IgD-negative memory B cell (primary cell): Measurements from ENCODE around the gene ATP5MC2. TPM values are rescaled to one million over a fixed set of nuclear protein-coding genes. Genes with fewer than 3 reads are reported as not detected.

Source experiments
- H3K27ac Mint-ChIP-seq, 3 donors: one replicate each; pipeline ENCODE4 v1.8.0; 2020 to 2022; ENCODE audit warnings: mild to moderate bottlenecking in 3 of 3, mixed read lengths in 3 of 3, moderate library complexity in 1 of 3
- H3K27me3 Mint-ChIP-seq: one replicate; pipeline ENCODE4 v1.8.0; 2021; ENCODE audit warnings: mixed read lengths
- H3K36me3 Mint-ChIP-seq: one replicate; pipeline ENCODE4 v1.8.0; 2020; ENCODE audit warnings: mild to moderate bottlenecking, mixed read lengths
- H3K4me1 Mint-ChIP-seq, 3 donors: one replicate each; pipeline ENCODE4 v1.8.0; 2020 to 2022; ENCODE audit warnings: mixed read lengths in 3 of 3, mild to moderate bottlenecking in 1 of 3
- H3K4me3 Mint-ChIP-seq, 4 donors: one replicate each; pipeline ENCODE4 v1.8.0; 2020 to 2022; ENCODE audit warnings: mild to moderate bottlenecking in 4 of 4, mixed read lengths in 4 of 4, moderate library complexity in 3 of 4
- H3K9me3 Mint-ChIP-seq, 3 donors: one replicate each; pipeline ENCODE4 v1.8.0; 2020 to 2021; ENCODE audit warnings: mixed read lengths in 3 of 3, mild to moderate bottlenecking in 1 of 3
- polyA plus RNA-seq: library from polyadenylated mRNA; unstranded; fragments of 300-500 nt; fragmentation: Illumina TruSeq; gene quantifications from one replicate; pipeline ENCODE4 v1.2.3, GENCODE V29; 2021

ATP5MC2 gene
- polyA plus RNA-seq, 1 donor from 2014 or later: 707 TPM

GRCh38 chr12:53677016-53677799, 1.3 kb upstream of the ATP5MC2 start:
- peaks cover 0 to 2% (median 0%) of the 10 kb centered on the region in 3 donors for H3K9me3 Mint-ChIP-seq
- H3K4me3 Mint-ChIP-seq: peak overlapping the region; percentile 87 to 99 (median 99)
- H3K27me3 Mint-ChIP-seq: peaks cover 26% of the 10 kb centered on the region
- H3K36me3 Mint-ChIP-seq: no peaks in the 10 kb centered on the region
- H3K27ac Mint-ChIP-seq: peak overlapping the region in 2 of 3 donors; percentile 26 to 47
- peaks cover 0 to 17% (median 13%) of the 10 kb centered on the region in 3 donors for H3K4me1 Mint-ChIP-seq

DNA sequence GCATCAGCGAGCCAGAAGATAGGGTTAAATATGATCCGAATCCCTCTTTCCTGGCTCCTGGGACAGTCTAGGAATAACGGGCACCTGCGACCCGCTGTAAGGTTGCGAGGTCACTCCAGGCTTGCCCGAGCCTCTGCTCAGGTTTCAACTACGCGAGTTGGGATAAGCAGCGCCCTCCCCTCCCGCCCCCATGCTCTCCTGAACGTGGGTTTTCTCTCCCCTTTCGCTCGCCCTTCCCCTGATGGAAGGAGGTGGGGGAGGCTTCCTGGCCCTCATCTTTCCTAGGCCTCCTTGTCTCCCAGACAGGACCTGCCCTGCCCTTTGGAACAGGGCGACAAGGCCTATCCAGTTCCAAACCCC, 753 bp upstream of the ATP5MC2 start:
- Mint-ChIP-seq H3K4me1 (peaks cover 0 to 17% (median 13%) of the 10 kb centered on the region in 3 donors), H3K27ac (peak overlapping the region in 2 of 3 donors; percentile 47 to 98), H3K4me3 (peak overlapping the region; percentile 87 to 99 (median 99)), H3K9me3 (peaks cover 0 to 2% (median 0%) of the 10 kb centered on the region in 3 donors), H3K36me3 (no peaks in the 10 kb centered on the region), H3K27me3 (peaks cover 26% of the 10 kb centered on the region)

GRCh38 chr12:53674977-53675700, 744 bp downstream of the ATP5MC2 start:
- peaks cover 0 to 2% (median 0%) of the 10 kb centered on the region in 3 donors for H3K9me3 Mint-ChIP-seq
- no peaks in the 10 kb centered on the region for H3K36me3 Mint-ChIP-seq
- H3K4me1 Mint-ChIP-seq: peaks cover 0 to 21% (median 13%) of the 10 kb centered on the region in 3 donors
- H3K27me3 Mint-ChIP-seq: peaks cover 24% of the 10 kb centered on the region
- H3K27ac Mint-ChIP-seq: peak overlapping the region; percentile 47 to 98 (median 94)
- peak overlapping the region; percentile 87 to 99 (median 99) for H3K4me3 Mint-ChIP-seq

GRCh38 chr12:53670971-53671370, 4.9 kb downstream of the ATP5MC2 start:
- Mint-ChIP-seq H3K4me3 (peak overlapping the region in 1 of 4 donors; percentile 21), H3K9me3 (no peaks in the 10 kb centered on the region), H3K27ac (no peak overlapping the region), H3K36me3 (peaks cover 2% of the 10 kb centered on the region), H3K4me1 (peaks cover 0 to 21% (median 10%) of the 10 kb centered on the region in 3 donors), H3K27me3 (no peaks in the 10 kb centered on the region)

GRCh38 chr12:53670308-53670707, 5.6 kb downstream of the ATP5MC2 start:
- H3K4me1 Mint-ChIP-seq: peaks cover 0 to 21% (median 9%) of the 10 kb centered on the region in 3 donors
- no peaks in the 10 kb centered on the region for H3K9me3 Mint-ChIP-seq
- H3K36me3 Mint-ChIP-seq: peaks cover 2% of the 10 kb centered on the region
- H3K27me3 Mint-ChIP-seq: no peaks in the 10 kb centered on the region
- peak overlapping the region in 1 of 3 donors; percentile 59 for H3K27ac Mint-ChIP-seq
- no peak overlapping the region for H3K4me3 Mint-ChIP-seq

DNA sequence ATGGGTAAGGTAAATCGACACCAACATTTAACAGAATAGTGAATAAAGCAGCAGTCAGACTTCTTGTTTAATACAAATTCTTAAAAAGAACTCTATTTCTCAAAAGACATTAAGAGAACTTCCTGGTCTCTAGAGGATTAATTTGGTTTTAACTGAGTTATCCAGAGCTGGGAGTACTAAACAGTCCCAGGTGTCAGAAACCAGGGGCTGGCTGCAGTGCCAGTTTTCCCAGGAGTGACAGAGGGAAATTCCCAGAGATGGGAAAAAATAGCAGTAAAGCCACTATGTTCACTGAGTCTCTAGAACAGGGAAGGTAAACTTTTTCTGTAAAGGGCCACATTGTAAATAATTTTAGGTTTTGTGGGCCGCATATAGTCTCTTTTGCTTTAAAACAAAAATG, 8.8 kb downstream of the ATP5MC2 start:
- H3K36me3 Mint-ChIP-seq: peaks cover 9% of the 10 kb centered on the region
- H3K27me3 Mint-ChIP-seq: no peaks in the 10 kb centered on the region
- no peak overlapping the region for H3K4me3 Mint-ChIP-seq
- no peaks in the 10 kb centered on the region for H3K9me3 Mint-ChIP-seq
- no peak overlapping the region for H3K27ac Mint-ChIP-seq
- peaks cover 0 to 4% (median 0%) of the 10 kb centered on the region in 3 donors for H3K4me1 Mint-ChIP-seq

DNA sequence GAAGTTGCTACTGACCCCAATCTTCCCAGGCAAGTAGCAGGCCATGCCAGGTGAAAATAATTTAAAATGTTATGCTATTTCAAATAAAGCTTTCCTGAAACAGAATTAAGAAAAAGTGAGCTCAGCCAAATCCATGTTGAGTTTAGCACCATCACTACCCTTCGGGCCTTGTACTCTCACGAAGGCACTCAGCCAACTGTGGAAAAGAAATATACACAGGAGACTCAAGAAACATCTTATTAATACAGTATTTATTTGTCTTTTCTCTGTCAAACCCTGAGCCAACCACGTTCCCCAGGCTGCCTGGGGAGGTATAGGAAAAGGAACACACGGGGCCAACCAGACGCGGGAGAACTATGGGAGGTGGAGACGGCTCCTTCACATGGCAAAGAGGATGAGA, 10.9 kb downstream of the ATP5MC2 start:
- Mint-ChIP-seq H3K27ac (no peak overlapping the region), H3K4me3 (no peak overlapping the region), H3K4me1 (no peaks in the 10 kb centered on the region), H3K9me3 (no peaks in the 10 kb centered on the region), H3K27me3 (no peaks in the 10 kb centered on the region), H3K36me3 (peaks cover 13% of the 10 kb centered on the region)

DNA sequence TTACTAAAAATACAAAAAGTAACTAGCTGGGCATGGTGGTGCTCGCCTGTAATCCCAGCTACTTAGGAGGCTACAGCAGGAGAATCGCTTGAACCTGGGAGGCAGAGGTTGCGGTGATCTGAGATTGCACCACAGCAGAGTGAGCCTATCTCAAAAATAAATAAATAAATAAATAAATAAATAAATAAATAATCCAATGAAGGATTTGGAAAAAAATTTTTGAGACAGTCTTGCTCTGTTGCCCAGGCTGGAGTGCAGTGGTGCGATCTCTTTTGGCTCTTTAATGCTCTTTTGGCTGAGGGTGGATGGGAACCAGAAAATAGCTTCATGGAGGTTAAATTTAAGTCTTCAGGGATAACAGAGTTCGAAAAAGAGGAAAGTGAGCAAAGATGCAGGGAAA, 11.7 kb downstream of the ATP5MC2 start:
- no peaks in the 10 kb centered on the region for H3K4me1 Mint-ChIP-seq
- no peak overlapping the region for H3K4me3 Mint-ChIP-seq
- peak overlapping the region in 1 of 3 donors; percentile 71 for H3K27ac Mint-ChIP-seq
- H3K27me3 Mint-ChIP-seq: no peaks in the 10 kb centered on the region
- no peaks in the 10 kb centered on the region for H3K9me3 Mint-ChIP-seq
- H3K36me3 Mint-ChIP-seq: peaks cover 13% of the 10 kb centered on the region

- Mint-ChIP-seq H3K27ac (no peak overlapping the region), H3K4me3 (no peak overlapping the region), H3K4me1 (no peaks in the 10 kb centered on the region)
Observed at GRCh38 chr12:53660041-53660440, 15.8 kb downstream of the ATP5MC2 start.

DNA sequence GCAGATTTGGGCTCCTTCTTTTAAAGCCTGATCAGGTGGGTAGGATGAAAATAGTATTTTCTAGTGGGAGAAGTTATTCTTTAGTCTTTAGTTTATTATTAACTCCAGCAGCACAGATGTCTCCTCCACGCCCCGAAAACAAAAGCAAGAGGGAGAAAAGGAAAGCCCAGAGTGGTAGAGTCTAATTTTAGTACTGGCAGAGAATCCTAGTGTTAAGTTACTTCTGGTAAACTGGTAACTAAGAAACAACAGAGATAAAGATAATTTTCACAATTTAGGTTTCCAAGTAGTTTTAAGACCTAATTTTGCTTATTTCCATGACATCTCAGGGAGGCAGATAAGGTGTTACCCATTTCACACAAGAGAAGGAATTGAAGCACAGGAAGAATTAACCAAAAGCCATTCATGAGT, 16.3 kb downstream of the ATP5MC2 start:
- Mint-ChIP-seq H3K27me3 (no peaks in the 10 kb centered on the region), H3K36me3 (peaks cover 9% of the 10 kb centered on the region), H3K27ac (no peak overlapping the region), H3K4me3 (no peak overlapping the region), H3K4me1 (no peaks in the 10 kb centered on the region), H3K9me3 (no peaks in the 10 kb centered on the region)

More at GRCh38 chr12:53660041-53660440, 15.8 kb downstream of the ATP5MC2 start:
- no peaks in the 10 kb centered on the region for H3K27me3 Mint-ChIP-seq
- H3K9me3 Mint-ChIP-seq: no peaks in the 10 kb centered on the region
- H3K36me3 Mint-ChIP-seq: peaks cover 9% of the 10 kb centered on the region

DNA sequence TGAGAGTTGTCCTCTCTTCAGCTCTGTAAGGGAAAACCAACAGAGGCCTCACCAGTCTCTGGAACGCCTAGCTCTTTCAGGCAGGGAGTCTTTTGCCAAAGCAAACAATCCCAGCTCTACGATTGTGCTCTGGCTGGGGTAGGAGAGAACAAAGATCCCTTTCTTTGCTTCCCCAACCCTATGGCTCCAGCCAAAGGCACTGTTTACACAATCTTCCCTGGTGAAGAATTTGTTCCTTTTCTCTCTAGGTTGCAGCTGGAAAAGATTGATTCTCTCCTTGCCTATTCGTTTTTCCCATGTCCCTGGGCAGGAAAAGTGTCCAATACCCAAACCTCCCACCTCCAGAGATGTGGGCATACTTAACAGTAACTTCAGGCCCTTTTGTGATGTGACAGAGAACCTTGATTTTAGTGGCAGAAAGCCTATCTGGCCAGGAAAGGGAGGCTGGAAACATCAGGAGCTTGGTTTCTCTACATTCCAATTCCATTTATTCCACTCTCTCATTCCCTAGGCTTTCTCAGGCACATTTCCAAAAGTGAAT, 16.8 kb downstream of the ATP5MC2 start:
- Mint-ChIP-seq H3K27ac (peak overlapping the region in 1 of 3 donors; percentile 36), H3K36me3 (peaks cover 9% of the 10 kb centered on the region), H3K4me1 (no peaks in the 10 kb centered on the region), H3K9me3 (no peaks in the 10 kb centered on the region), H3K4me3 (no peak overlapping the region), H3K27me3 (no peaks in the 10 kb centered on the region)

DNA sequence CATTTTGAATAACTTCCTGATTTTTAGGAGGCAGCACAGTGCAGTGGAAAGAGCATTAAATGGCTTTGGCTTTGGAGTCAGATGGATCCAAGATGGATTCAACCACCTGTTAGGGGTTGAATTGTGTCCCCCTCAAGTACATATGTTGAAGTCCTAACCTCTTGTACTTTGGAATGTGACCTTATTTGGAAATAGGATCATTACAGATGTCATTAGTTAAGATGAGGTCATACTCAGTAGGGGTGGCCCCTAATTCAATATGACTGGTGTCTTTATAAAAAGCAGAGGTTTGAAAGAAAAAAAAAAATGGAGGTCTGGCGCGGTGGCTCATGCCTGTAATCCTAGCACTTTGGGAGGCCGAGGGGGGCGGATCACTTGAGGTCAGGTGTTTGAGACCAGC, 18.8 kb downstream of the ATP5MC2 start:
- H3K9me3 Mint-ChIP-seq: no peaks in the 10 kb centered on the region
- H3K27ac Mint-ChIP-seq: no peak overlapping the region
- no peak overlapping the region for H3K4me3 Mint-ChIP-seq
- H3K27me3 Mint-ChIP-seq: no peaks in the 10 kb centered on the region
- peaks cover 4% of the 10 kb centered on the region for H3K36me3 Mint-ChIP-seq
- no peaks in the 10 kb centered on the region for H3K4me1 Mint-ChIP-seq

GRCh38 chr12:53653595-53653994, 22.3 kb downstream of the ATP5MC2 start:
- no peak overlapping the region for H3K27ac Mint-ChIP-seq
- no peak overlapping the region for H3K4me3 Mint-ChIP-seq
- no peaks in the 10 kb centered on the region for H3K4me1 Mint-ChIP-seq
- H3K27me3 Mint-ChIP-seq: no peaks in the 10 kb centered on the region
- no peaks in the 10 kb centered on the region for H3K9me3 Mint-ChIP-seq
- H3K36me3 Mint-ChIP-seq: no peaks in the 10 kb centered on the region

DNA sequence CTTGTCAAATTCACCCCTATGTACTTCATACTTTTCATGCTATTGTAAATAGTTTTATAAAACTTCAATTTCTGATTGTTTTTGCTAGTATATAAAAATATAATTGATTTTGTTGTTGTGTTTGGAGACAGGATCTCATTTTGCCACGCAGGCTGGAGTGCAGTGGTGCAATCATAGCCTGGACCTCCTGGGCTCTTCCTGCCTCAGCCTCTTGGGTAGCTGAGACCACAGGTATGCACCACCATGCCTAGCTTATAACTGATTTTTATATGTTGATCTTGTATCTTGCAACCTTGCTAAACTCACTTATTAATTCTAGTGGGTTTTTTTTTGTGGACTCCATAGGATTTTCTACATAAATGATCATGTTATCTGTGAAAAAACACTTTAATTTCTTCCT, 23.5 kb downstream of the ATP5MC2 start:
- Mint-ChIP-seq H3K4me1 (no peaks in the 10 kb centered on the region), H3K27ac (no peak overlapping the region)

GRCh38 chr12:53651737-53652136, 24.1 kb downstream of the ATP5MC2 start:
- H3K4me1 Mint-ChIP-seq: no peaks in the 10 kb centered on the region
- H3K9me3 Mint-ChIP-seq: no peaks in the 10 kb centered on the region
- H3K4me3 Mint-ChIP-seq: no peak overlapping the region
- H3K36me3 Mint-ChIP-seq: no peaks in the 10 kb centered on the region
- no peak overlapping the region for H3K27ac Mint-ChIP-seq
- H3K27me3 Mint-ChIP-seq: no peaks in the 10 kb centered on the region

More for the DNA sequence above, 23.5 kb downstream of the ATP5MC2 start:
- no peaks in the 10 kb centered on the region for H3K9me3 Mint-ChIP-seq
- H3K36me3 Mint-ChIP-seq: no peaks in the 10 kb centered on the region
- H3K27me3 Mint-ChIP-seq: no peaks in the 10 kb centered on the region
- no peak overlapping the region for H3K4me3 Mint-ChIP-seq
